NCI-H82 treated with DMSO at 0.1 percent for 48 hours (cell line): ENCODE measurements around the gene TTLL11.
"Not testable (repeated sequence)": the region's sequence is repeated elsewhere in the genome, so short reads cannot be mapped to it uniquely, and the experiment has no call there.

Experiments
- DNase-seq: peaks from one replicate; lab custom pipeline; 2025; ENCODE audit not compliant: unreplicated experiment; lab: John Stamatoyannopoulos, UW

Gene TTLL11

DNA sequence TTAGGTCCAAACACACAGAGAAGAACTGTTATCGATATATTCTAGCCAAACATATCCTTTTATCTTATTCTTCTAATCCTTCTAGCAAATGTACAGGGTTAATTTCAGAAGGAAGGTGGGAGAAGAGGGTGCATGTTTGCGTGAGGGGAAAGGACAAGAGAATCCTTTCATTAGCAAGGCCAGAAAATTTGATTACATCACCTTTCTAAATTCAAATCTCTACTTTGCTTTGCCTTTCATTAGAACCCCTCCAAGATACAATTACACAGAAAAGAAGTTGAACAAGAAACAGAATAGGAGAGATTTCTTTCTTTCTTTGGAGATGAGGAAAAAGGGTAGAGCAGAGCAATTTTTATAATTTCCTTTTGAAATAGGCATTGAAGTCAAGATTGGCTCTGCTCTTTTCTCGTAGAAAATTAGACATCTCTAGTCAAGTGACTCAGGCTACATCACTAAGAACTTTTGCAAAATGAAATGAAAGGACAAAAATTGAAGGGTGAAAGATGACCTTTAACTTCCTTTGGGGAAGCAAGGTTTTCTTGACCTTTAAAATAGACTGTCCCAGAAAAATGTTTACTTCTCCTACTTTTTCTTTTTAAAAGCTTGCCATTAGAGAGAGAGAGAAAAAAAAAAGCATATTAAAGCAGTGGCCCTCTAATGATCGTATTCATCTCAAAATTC, 81.2 kb downstream of the TTLL11 start:
- DNase-seq, result no peak

DNA sequence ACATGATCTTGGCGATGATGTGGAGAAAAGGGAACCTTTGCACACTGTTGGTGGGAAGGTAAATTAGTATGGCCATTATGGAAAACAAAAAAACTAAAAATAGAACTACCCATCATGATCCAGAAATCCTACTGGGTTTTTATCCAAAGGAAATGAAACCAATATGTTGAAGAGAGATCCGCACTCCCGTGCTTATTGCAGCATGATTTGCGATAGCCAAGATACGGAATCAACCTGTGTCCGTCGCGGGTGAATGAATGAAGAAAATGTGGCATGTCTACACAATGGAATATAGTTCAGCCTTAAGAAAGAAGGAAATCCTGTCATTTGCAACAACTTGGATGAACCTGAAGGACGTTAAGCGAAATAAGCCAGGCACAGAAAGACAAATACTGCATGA, 84.5 kb downstream of the TTLL11 start:
- DNase-seq, result no peak

DNA sequence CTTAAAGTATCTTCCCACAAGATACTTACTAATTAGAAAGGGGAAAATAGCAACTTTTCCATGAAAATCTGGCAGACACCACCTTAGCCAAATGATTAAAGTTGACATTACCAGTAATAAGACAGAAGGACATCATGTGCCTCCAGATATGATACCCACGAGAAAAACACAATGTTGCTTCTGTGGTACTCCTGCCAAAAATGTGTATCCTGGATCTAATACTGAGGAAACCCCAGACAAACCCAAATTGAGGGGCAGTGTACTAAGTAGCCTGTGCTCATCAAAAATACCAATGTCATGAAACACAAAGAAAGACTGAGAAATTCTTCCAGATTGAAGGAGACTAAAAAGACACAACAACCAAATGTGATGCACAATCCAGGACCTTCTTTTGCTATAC, 85.3 kb downstream of the TTLL11 start:
- DNase-seq, result no peak

DNA sequence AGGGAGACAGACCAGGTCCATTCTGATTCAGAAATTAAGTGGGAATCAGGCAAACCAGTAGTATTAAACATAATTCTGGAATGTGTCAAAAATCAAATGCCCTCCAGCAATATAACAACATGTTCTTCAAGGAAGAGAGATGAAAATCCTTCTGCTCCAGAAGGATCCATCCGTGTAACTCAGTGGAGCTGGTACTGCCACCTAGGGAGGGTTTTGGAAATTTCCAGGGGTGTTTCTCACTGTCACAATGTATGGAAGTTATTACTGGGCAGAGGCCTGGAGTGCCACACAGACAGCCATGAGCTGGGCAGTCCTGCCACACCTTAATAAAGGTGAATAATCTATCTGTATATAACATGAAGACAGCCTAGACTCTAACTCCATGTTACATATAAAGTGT, 87.5 kb downstream of the TTLL11 start:
- DNase-seq, result no peak

DNA sequence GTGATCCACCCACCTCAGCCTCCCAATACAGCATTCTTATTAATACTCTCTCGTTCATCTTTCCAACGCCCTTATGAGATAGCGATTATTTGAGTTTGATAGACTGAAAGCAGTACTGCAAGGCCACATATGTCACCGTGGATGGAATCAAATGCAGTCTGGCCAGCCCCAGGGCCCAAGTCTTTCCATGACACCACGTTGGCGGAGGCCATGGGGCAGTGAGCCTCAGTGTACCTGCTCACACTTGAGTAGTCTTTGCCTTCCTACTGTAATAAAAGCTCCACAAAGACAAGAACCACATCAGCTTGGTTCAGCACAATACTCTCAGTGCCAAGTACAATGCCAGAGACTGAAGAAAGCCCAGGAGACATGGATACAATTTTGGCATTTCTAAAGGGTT, 88.5 kb downstream of the TTLL11 start:
- no peak for DNase-seq

DNA sequence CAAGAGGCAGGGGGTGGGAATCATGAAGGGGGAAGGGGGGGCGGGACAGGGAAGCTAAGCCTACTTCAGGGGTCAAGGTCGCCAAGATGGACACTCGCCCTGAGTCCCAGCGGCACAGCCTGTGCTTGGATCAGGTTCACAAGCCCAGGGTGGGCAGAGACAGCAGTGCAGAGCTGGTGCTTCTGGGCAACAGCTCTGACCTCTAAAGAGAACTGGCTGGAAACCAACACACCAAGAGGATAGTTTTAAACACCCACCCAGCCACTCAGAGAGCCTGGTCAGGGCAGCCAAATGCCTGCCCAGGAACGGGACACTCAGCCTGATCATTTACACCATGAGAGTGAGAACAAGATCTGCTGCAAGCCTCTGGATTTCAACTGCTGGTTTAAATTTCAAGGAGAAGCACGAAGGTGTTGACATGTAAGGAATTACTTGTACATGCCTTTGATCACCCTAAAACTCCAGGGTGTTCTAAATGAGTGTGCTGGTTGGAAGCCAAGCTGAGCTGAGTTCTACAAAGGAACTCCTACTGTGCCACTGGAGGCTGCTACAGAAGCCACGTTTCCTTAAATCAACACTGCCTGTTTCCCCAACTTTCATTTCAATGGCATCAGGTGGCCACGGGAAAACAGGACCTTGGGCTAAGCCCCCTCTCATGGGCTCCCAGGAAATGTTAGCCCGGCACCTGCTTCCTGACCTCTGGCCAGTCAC, 91.5 kb downstream of the TTLL11 start:
- no peak for DNase-seq

DNA sequence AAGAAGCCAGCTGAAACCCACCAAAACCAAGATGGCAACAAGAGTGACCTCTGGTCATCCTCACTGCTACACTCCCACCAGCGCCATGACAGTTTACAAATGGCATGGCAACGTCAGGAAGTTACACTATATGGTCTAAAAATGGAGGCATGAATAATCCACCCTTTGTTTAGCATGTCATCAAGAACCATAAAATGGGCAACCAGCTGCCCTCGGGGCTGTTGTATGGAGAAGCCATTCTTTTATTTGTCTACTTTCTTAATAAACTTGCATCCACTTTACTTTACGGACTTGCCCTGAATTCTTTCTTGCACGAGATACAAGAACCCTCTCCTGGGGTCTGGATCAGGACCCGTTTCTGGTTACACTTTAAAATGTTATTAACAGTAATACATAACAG, 92.6 kb downstream of the TTLL11 start:
- not testable (repeated sequence) for DNase-seq

DNA sequence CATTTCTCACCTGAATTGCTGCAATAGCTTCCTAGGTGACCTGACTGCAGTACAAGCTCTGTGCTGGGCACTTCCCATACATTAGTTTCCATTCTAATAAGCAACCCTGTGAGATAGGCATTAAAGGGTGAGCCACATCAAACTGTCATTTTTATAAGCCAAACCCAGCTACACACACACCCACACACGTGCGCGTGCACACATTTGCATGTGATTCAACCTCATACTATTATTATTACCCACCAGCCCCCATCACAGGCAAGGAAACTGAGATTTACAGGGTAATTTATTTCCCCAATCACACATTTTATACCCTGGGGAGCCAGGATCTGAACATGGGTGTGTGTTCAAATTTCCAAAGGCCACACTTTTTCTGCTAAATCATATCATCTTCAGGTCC, 93.6 kb downstream of the TTLL11 start:
- DNase-seq, result no peak

DNA sequence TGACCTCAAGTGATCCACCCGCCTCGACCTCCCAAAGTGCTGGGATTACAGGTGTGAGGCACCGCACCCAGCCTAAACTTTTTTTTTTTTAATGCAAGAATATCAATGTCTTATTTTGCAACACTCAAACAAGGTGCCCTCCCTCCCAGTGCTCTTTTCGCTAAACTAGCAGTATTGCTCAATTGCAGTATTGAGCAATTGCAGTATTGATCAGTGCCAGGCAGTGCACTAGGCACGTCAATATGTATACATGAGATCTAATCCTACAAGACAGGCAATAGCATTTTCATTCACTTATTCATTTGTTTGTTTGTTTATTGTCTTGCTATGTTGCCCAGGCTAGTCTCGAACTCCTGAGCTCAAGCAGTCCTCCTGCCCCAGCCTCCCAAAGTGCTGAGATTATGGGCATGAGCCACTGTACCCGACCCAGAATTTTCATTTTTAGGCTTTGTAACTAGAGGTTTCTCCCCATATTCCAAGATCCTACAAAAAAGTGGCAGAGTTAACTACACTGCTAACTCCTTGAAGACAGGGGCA, 94.5 kb downstream of the TTLL11 start:
- no peak for DNase-seq

DNA sequence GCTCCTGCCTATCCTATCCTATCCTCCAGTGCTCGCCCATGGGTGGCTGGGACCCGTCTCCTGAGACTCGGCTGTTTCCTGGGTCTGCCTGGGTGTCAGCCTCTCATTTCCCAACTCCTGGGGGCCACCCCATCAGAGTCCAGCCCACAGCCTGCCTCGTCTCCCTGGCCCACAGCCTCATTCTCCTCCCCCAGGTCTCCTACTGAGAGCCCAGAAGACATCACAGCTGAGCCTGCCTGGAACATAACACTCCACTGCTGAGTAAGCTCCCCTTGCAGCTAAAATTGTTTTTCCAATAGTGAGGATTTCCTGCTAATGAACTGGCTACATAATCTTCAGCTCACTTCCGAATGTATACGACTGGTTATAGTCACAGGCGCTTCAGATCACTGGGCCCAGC, 95.3 kb downstream of the TTLL11 start:
- DNase-seq, result no peak

DNA sequence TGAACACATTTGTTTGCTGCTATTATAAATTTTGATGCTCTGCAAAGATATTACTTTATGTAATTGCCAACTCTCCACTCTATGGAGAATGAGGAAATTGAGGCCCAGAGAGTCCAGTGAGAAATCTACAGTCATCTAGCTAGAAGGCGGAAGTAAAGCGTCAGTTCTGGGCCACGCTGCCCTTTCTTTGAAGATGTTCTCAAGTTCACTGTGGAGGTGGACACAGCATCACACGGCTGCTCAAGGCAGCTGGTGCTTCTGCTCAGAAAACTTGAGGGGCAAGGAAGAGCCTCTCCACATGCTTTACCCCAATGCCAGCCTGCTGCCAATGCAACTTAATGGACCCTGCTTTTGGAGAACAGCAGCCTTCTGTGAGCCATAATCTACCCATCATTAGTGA, 96.3 kb downstream of the TTLL11 start:
- no peak for DNase-seq

DNA sequence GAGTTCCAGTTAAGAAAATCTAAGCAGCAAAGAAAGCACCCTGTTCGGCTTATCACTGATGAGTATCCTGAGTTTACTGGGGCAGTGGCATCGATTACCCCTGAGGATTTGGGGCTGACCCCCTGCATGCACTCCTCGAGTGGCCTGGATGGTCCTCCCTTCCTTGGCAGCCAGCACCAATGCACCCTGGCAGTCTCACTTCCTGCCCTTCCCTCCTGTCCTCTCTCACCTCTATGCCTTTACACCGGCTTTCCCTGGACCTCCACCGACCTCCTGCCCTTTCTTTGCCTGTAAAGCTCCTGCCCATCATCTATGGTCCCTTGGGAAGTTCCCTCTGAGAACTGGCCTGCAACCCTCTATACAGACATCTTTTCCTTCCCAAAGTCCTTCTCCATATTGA, 97.1 kb downstream of the TTLL11 start:
- no peak for DNase-seq

DNA sequence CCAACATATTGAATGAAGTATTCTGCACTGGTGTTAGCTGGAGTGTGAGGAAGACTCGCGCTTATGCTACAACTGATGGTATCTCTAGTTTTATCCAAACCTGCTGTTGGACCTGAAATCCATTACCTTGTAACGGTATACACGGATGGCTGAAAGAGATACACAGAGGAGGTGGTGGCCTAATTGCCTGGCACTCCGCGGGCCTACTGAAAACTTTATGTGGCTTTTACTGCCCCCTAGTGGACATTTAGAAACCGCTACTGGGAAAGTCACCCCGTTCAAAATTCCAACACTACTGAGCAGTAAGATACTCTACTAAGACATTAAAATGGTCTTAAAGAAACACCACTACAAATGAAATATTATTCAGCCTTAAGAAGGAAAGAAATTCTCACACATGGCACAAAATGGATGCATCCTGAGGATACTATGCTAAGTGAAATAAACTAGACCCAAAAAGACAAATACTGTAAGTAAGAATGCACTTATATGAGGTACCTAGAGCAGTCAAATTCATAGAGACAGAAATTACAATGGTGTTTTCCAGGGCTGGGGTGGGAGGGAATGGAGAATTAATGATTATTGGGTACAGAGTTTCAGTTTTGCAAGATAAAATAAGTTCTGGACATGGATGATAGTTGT, 100.4 kb downstream of the TTLL11 start:
- DNase-seq, result peak; percentile 46

DNA sequence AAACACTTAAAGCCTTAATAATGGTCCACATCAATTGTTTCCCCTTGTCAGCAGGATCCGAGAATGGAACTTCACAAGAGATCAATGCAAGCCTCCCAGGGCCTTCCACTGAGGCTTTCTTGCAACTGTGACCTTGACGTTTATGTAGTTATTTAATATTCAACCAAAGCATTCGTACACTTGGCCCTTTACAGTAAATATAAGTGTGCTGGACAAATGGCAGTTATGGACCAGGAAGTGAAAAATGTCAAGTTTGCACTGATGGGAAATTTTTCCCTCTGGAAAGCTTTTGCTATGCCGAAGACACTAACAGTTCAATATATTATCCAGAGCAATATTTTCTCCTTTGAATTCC, 101.8 kb downstream of the TTLL11 start:
- DNase-seq, result no peak

DNA sequence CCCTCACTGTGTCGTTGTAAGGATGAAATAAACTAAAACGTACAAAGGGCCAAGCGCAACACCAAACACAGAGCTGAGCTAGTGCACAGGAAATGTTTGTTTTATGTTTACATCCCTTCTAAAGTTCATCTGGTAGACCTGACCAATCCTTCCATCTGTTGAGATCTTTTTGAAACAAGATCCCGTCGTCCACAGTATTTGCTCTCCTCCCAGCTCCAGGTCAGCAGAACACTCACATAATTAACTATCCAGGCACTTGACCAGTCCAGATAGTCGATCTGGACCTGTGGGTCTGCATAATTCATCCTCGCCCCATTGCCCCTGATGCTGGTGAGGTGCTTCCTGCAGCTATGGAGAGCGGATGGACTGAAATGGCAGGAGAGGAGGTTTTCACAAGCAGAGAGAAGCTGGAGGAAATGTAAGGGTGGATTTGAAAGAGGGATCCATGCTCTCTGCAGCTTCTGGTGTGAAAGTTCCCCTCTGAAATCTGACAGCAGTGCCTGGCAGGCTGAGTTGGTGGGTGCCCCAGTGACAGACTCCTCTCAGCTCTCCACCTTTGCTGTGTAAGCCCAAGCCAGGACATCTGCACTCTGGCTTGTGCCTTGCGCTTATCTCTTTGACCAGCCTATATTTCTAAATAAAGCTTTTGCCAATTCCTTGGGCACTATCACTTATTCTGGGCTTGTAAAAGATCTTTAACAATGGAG, 102.4 kb downstream of the TTLL11 start:
- DNase-seq, result no peak

DNA sequence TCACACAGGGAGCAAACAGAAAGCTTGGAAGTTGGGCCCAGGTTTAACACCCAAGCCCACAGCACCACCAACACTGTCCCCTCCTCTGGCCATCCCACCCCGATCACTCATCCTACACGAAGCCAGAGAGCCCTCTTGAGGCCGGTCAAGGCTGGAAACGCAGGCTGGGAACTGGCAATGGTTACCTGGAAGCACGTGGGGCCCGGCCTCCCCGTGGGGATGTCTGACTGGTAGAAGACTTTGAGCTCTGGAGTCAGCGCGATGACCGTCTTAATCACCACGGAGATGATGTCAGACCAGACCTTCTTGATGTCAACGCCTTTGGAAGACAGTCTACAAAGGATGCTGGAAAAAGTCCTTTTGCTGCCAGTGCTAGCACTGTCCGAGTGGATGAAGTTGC, 104.1 kb downstream of the TTLL11 start:
- DNase-seq, result no peak

DNA sequence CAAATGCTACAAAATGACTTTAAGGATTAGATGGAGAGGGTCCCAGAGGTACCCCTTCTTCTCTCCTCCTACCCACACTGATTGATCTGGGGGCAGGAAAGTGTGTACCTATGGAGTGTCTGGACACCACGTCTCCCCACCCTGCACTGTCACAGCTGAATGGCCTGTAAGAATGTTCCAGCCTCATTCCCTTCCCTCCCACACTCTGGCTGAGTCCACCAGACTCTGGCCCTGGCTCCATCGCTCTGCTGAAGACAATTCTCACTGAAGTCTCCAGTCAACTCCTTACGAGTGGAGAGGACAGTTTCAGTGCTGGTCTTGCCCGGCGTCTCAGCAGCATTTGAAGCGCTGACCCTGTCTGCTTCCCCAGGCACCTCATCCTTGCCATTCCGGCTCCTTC, 105.8 kb downstream of the TTLL11 start:
- DNase-seq, result no peak

DNA sequence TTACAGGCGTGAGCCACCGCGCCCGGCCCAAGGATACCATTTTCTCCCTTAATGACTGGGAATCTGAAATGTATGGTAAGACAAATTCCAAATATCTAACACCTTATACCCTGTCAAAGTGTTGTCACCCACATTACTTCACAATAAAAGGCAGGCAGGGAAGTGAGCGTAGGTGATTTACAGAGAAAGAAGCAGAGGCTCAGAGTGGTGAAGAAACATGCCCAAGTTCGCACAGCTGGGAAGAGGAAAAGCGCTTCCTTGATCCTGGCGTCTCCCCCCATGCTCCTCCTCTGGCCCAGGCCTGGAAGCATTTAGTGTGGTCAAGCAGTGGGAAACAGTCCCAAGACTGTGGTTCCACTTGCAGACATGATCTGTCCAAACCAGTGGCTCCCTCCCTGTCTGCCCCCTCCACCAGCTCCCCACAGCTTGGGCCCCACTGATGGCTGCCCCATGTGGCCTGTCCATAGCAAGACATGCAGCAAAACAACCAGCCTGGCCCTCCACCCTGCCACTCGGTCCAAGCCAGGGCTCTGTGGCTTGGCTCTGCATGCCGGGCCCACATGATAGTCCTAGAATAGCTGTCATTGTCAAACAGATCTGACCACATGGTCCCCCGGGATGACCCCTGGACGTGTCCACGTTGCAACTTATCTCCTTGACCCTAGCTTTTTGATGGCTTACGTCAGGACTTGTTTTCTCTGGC, 107.2 kb downstream of the TTLL11 start:
- no peak for DNase-seq

DNA sequence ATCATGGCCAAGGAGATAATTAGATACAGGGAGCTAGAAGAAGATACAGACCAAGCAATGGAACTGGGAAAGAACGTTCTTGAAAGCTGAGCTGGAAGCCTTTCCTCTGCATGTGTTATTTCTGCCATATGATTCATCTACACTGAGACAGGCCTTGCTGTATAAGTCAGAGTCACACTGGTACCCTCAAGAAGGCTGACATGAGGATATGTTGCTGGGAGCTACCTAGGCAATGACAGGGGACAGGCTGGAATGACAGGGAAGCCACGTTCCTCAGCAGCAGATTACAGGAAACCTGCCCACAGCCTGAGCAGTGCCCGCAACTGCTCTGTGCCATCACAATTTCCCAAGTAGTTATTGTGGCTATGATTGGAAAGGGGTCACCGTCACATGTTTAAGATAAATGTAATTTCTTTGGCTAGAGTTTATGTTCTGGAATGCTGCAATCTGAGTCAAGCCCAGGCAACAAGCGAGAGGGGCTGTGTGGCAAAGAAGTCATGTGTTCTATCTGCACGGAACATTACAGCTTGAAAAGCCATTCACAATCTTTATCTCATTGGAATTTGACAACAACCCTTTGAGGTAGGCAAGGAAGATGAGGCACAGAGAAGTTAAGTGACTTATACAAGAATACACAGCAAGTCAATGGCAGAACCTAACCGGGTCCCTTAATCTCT, 108.2 kb downstream of the TTLL11 start:
- DNase-seq, result no peak

DNA sequence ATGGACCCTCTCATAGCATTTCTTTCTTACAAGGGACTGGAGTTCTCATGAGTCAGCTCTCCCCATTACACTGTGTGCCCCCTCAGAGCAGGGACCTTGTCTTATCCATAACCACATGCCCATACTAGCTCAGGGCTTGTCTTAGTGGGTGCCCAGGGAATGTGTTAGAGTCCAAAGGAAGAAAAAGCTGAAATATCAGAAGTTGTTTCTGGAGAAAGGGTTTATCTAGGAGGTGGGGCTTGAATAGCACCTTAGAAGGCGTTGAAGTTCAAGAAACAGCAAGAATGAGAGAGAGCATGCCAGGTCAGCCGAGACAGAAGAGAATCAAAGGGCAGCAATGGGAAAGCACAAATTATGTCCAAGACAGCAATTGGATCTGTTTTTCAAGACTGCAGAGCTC, 109.4 kb downstream of the TTLL11 start:
- DNase-seq, result no peak
